ENCODE measurements around the gene GRID1.

Gene GRID1

GRCh38 chr10:86365346-86366032 is 1.1 kb downstream of the GRID1 start:
- TF ChIP-seq CTCF (IDR thresholded peaks at IDR 0.05; ENCODE audit: extremely low read depth, insufficient read depth, missing control alignments): peak; percentile 1
- in situ Hi-C loops (cut with MboI; ENCODE audit: low pct_unique_long_range_greater_than_20kb, low sequenced_read_pairs, unreplicated experiment): no loop called here
- DNase-seq (ENCODE audit: low spot score): peak; percentile 50

DNA sequence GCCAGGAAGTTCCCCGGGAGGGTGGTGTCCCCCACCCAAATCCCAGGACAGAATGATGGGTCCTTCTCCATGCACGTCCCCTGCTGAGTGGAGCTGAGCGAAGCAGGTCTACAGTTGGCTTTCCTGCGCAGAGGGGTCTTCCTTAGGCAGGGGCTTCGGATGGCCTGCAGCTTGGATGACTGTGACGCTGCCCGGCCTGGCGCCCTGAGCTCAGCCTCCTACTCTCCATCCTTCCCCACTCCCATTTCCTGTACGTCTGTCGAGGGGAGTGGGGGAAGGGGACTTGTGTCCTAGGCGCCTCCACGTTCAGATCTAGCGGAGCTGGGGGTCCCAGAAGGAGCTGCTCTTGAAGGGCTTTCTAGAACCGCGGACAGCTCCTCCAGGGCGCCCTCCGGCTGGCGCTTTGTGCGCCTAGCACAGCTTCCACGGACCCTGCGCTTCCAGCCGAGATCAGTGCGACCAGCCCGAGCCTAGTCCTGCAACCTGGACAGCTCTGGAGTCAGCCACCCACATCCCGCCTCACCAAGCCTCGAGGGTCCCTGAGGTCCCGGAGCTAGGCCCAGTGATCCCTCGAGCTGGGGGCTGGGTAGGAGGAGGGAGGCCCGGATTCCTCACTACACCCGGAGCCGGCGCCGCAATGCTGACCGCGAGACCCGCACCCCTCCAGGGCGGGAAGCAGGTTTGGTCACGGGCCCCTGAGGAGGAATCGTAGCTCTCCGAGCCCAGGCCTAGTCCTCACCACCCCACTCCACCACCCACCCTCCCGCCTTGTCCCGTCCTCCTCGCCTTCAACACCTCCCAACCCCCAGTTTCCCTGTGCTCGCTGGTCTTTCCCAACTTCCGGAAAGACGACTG is 1.9 kb downstream of the GRID1 start:
- DNase-seq (ENCODE audit: low spot score): no peak
- in situ Hi-C loops (cut with MboI; ENCODE audit: low pct_unique_long_range_greater_than_20kb, low sequenced_read_pairs, unreplicated experiment): no loop called here
- TF ChIP-seq CTCF (IDR thresholded peaks at IDR 0.05; ENCODE audit: extremely low read depth, insufficient read depth, missing control alignments): no peak

DNA sequence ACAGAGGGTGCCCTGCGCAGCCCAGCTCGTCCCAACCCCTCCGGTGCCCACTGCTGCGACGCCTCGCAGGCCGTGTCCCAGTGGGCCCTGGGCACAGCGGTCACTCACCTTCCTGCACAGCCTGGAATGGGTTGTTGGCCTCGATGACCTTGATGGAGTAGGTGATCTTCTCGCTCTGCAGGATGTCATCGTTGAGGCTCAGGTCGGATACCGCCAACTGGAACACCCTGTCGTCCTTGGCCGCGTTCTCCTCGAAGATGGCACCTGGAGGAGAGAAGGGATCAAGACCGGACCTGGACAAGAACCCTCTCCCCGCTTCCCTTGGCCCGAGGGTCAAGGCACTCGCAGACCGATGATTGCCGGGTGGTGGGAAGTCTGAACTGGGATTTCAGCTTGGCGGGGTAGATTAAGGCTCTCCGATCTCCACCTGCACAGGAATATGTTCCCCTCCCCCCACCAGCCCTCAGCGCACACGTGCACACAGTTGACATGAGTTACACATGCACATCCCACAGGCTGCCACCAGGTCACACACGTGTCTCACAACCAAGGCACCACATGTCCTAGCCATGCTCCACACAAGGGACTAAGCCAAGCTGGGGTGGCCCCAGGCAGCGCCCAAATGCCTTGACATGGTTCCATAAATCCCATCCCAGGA is 2.6 kb downstream of the GRID1 start:
- DNase-seq (ENCODE audit: low spot score): no peak
- no peak for TF ChIP-seq CTCF (IDR thresholded peaks at IDR 0.05; ENCODE audit: extremely low read depth, insufficient read depth, missing control alignments)
- in situ Hi-C loops (cut with MboI; ENCODE audit: low pct_unique_long_range_greater_than_20kb, low sequenced_read_pairs, unreplicated experiment): no loop called here

DNA sequence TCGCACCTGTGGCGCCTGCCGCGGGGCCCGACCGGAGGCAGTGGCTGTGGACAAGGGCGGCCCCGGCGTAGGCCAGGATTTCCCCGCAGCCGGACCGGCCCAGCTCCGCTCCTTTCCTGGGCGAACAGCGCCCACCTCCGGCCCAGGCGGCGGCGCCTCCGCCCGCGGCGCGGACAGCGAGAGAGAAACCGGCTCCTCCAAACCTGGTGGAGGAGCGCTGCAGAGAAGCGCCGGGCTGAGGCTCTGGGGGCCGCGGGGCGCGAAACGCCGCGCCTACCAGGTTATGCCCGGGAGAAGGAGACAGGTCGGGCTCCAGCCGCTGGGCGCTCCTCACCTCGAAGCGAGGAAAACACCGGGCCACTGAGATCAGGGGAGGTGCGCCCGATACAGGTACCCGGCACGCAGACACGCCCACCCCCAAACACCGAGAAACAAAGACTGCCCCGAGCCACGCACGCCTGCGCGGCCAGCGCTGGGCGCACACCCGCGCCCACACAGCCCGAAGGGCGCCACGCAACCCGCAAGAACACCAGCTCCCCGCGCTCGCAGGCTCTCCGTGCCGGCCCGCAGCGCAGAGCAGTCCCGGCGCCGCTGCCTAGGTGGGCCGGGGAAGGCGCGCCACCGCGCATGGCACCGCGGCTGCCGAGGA is 3.3 kb downstream of the GRID1 start:
- DNase-seq (ENCODE audit: low spot score): peak; percentile 78
- in situ Hi-C loops (cut with MboI; ENCODE audit: low pct_unique_long_range_greater_than_20kb, low sequenced_read_pairs, unreplicated experiment): no loop called here
- TF ChIP-seq CTCF (IDR thresholded peaks at IDR 0.05; ENCODE audit: extremely low read depth, insufficient read depth, missing control alignments): peak; percentile 67

- TF ChIP-seq CTCF (IDR thresholded peaks at IDR 0.05; ENCODE audit: extremely low read depth, insufficient read depth, missing control alignments): no peak
- in situ Hi-C loops (cut with MboI; ENCODE audit: low pct_unique_long_range_greater_than_20kb, low sequenced_read_pairs, unreplicated experiment): no loop called here
These were observed 3.9 kb downstream of the GRID1 start for GRCh38 chr10:86362586-86363183.

DNA sequence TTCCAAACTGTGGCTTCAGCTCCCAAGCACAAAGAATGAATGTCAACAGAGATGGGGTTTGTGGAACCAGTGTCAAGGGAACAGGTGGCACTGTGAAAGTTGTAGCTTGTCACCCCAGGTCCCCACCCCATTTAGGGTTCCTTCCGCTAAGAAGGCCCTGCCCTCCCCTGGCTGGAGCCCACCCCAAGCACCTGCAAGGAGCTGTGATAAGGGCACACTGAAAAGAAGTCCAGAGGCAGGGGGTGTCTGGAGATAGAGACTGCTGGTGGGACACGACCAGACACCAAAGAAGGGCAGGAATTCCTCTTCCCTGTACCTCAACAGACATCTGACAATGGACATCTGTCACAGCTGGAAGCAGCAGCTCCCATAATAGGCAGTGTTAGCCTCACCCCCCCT is 4.5 kb downstream of the GRID1 start:
- no peak for DNase-seq (ENCODE audit: low spot score)
- TF ChIP-seq CTCF (IDR thresholded peaks at IDR 0.05; ENCODE audit: extremely low read depth, insufficient read depth, missing control alignments): no peak
- in situ Hi-C loops (cut with MboI; ENCODE audit: low pct_unique_long_range_greater_than_20kb, low sequenced_read_pairs, unreplicated experiment): no loop called here

More at GRCh38 chr10:86362586-86363183, 3.9 kb downstream of the GRID1 start:
- no peak for DNase-seq (ENCODE audit: low spot score)
